Measurements from ENCODE around the gene GRM3.

- TF ChIP-seq CTCF (IDR thresholded peaks at IDR 0.05; ENCODE audit: extremely low read depth in 1 of 2, insufficient read depth in 1 of 2, low read depth in 1 of 2, low read length in 2 of 2) (no peak), POLR2A (IDR thresholded peaks at IDR 0.05; ENCODE audit: low read depth, low read length) (no peak), MAX (IDR thresholded peaks at IDR 0.05; ENCODE audit: insufficient read depth, insufficient read length) (no peak)
Observed at GRCh38 chr7:86748201-86748600, 104.5 kb downstream of the GRM3 start.
